AML-193 (cell line): ENCODE results near the gene CFHR2.

Source experiments
- DNase-seq, 2 experiments: peaks; one replicate each; lab custom pipeline; 2025; lab: John Stamatoyannopoulos, UW

CFHR2 gene

DNA sequence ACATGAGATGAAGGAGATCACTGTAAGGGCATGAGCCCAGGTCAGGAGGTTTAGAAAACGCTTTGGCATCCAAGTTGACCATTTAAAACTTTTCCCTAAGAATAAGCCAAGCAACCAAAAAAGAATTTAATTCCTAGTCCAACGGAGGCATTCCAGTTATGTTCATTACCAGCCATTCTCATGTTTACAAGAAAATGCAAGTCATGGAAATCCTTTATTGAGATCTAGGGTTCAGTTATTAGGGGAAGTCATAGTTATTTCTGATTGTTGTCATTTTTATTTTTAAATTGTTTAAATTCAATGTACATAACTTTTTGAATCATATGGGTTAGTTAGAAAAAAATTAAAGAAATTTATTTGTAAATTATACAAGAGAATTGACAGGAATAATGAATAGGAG is 58.3 kb downstream of the CFHR2 start:
- DNase-seq = no peak

DNA sequence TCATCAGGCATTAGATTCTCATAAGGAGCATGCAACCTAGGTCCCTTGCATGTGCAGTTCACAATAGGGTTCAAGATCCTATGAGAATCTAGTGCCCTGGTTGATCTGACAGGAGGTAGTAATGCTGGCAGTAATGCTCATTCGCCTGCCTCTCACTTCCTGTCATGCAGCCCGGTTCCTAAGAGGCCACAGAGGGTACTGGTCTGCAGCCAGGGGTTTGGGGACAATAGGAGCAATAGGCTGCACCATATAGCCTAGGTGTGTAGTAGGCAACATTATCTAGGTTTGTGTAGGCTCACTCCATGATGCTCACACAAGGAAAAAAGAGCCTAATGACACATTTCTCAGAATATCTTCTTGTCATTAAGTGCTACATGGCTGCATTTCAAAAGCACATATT is 59.6 kb downstream of the CFHR2 start:
- no peak for DNase-seq

GRCh38 chr1:197008861-197009260 is 65.3 kb downstream of the CFHR2 start:
- DNase-seq = no peak
